Islet of Langerhans (tissue), 1 donor: Measurements from ENCODE around the gene WDR83.
"Not testable (repeated sequence)": the region's sequence is repeated elsewhere in the genome, so short reads cannot be mapped to it uniquely, and the experiment has no call there.

Source experiments
- FAIRE-seq: peaks from one replicate; lab custom pipeline; 2011; peaks lifted over from hg19 to GRCh38; lab: Jason Lieb, UNC

The WDR83 gene

GRCh38 chr19:12687496-12688196 is 21.0 kb downstream of the WDR83 start, which contains the start of gene GNG14:
Gene GNG14, plus strand, starts transcription at chr19:12687998. Its CDS starts 51 bp downstream, at chr19:12688049.
- no peak for FAIRE-seq

DNA sequence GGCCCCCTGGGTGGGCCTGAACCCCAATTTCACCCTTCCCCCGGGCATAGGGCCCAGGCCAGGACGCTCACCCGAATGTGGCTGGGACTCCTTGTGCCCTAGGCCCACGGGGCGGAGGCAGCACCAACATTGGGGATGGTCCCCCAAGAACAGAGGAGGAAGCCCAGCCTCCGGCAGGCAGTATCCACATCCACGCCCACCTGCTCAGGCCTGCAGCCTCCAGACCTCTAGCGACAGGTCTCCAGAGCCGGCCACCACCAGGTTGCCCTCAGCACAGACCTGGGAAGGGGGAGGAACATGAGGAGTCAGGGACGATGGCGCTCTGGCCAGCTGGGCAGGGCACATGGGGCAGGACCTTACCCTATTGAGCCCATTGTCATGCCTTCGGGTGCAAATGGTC is 22.4 kb downstream of the WDR83 start:
- FAIRE-seq: no peak

DNA sequence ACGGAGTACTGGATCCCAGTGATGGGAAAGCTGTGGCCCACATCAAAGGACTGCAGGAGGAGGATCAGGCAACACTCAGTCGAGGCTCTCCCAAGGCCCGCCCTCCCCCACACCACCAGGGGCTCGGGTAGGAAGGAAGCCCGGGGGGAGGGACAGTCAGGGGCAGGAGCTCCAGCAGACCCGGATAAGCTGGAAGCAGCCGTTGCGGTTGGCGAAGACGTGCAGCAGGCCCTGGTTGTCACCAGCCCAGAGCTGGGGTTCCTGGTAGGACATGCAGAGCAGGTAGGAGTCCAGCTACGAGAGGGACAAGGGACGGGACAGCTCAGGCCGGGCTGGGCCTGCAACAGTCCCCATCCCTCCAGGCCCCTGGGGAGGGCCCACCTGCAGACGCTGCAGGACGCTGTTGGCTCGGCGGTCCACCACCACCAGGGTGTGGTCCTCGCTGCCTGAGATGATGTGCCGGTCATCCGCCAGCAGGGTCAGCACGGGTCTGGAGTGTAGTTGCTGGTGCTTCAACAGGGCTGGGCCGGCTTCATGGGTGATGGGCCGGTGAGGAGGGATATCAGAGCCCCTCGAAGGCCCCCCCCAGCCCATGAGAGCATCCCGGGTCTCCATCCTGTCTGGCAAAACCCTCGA is 23.1 kb downstream of the WDR83 start:
- FAIRE-seq: no peak

GRCh38 chr19:12692960-12693359 is 26.4 kb downstream of the WDR83 start:
- FAIRE-seq: no peak

GRCh38 chr19:12694641-12695040 is 28.0 kb downstream of the WDR83 start:
- FAIRE-seq: no peak

DNA sequence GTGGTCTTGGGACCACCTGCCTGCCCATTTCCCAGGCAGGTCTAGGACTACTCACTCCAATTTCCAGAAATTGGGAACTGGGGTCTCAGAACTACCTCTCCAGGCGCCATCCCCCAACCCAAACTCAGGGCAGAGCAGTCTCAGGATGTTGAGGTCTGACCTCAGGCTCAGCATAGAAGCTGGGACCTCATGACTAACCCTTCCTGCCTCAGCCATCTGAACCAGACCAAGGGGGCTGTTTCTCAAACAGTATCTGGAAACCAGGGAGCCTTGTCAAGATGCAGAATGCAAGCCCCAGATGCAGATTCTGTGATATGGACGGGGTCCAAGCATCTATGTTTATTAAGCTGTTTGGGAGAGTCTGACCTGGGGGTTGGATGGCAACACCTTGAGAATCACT is 28.5 kb downstream of the WDR83 start:
- no peak for FAIRE-seq

GRCh38 chr19:12695514-12695913 is 28.9 kb downstream of the WDR83 start:
- FAIRE-seq: no peak

DNA sequence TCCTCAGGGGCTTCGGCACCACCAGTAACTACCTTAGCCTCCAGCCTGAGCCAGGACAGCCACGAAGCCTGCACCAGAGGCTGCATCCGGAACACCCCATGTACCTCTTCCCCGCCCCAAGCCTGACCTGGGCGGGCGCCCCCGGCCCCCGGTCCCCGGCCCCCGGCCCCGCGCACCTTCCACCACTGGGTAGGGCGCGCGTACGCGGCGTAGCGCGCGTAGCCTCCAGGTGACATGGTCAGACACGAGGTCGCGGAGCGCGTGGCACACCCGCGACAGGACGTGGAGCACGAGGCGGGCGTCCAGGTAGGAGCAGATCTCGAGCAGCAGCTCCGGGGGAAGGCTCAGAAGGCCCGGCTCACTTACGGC is 29.4 kb downstream of the WDR83 start:
- FAIRE-seq: no peak

- FAIRE-seq: no peak
Observed at GRCh38 chr19:12696366-12697335, 30.0 kb downstream of the WDR83 start, which contains the start of gene FBXW9. Gene FBXW9, minus strand, starts transcription at chr19:12696631. Its CDS starts 50 bp downstream, at chr19:12696581.

GRCh38 chr19:12697425-12697824 is 30.8 kb downstream of the WDR83 start:
- FAIRE-seq: not testable (repeated sequence)

DNA sequence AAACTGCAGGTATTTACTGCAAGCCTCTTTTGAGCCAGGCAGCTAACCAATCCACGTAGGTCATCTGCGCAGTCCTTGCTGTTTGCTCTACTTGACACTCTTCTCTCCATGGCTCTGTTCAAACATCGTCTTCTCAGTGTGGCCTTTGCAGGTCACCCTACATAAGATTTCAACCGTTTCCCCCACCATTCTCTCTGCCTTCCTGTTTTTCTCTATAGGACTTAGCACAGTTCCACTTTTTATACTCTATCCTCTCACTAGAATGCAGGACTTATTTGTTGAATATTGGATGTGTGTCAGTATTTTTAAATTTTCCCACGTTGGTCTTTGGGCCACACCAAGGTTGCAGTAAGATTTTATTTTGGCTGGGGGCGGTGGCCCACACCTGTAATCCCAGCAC is 31.5 kb downstream of the WDR83 start:
- no peak for FAIRE-seq

GRCh38 chr19:12701596-12702282 is 35.1 kb downstream of the WDR83 start:
- FAIRE-seq: no peak

DNA sequence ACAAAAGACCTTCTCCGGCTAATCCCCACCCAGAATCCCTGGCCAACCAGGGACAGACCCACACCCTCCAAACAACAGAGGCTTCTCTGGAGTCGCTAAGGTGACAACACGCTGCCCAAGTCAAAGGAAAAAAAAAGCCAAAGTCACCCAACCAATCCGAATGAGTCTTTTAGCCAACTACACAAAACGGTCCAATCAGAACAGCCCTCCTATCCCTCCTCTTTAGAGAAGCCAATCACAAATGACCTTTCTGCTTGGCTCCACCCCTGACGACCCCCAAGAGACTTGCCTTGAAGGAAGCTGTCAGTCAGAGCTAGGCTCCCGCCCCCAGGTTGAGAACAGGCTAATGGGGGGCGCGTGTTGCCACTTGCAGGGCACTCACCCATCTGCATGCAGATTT is 36.4 kb downstream of the WDR83 start:
- FAIRE-seq: no peak

- FAIRE-seq: no peak
Observed at GRCh38 chr19:12705169-12705568, 38.6 kb downstream of the WDR83 start.

- no peak for FAIRE-seq
Observed at GRCh38 chr19:12705654-12706331, 39.2 kb downstream of the WDR83 start.

DNA sequence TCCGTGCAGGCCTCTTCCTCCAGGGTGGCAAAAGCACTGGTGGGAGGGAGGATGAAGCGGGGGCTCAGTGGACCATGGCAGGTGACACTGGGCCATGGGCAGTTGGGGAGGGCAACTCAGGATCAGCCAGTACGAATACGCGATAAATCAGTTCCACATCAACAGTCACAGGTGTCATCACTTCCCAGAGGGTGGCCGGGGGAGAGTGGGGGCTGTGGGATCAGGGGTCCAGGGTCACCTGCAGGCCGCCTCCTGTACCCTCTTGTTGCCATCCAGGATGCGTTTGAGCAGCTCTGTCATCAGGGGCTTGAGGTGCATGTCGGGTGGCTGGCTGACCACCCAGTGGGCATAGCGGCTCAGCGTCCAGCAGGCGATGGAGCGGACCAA is 39.7 kb downstream of the WDR83 start:
- no peak for FAIRE-seq

DNA sequence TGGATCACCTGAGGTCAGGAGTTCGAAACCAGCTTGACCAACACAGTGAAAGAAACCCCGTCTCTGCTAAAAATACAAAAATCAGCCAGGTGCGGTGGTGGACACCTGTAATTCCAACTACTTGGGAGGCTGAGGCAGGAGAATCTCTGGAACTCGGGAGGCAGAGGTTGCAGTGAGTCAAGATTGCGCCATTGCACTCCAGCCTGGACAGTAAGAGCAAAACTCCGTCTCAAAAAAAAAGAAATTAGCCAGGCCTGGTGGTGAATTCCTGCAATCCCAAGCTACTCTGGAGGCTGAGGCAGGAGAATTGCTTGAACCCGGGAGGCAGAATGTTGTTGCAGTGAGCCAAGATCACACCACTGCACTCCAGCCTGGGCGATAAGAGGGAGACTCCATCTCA is 42.0 kb downstream of the WDR83 start:
- no peak for FAIRE-seq

DNA sequence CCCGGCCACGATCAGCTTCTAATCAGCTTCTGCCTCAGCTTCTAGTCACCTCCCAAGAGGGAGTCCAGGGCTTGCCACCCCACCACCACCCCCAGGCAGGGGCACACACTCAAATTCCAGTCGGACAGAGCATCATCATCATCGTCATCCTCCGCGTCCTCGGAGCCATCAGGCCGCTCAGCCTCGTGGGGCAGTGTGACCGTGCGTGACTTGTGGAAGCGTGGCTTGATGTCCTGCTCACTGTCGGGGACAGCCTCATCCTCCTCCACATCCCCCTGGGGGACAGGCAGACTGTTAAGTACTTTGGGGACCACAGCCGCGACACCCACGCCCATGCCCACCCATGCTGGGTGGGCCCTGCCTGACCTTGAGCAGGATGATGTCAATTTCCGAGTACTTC is 44.6 kb downstream of the WDR83 start:
- no peak for FAIRE-seq

DNA sequence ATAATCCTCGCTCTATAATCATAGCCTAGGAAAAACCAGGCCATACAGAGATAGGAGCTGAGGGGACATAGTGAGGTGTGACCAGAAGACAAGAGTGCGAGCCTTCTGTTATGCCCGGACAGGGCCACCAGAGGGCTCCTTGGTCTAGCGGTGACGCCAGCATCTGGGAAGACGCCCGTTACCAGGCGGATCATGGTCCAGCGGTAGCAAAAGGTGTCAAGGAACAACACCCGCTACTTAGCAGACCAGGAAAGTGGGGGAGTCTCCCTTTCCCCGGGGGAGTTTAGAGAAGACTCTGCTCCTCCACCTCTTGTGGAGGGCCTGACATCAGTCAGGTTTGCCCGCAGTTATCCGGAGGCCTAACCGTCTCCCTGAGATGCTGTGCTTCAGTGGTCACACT is 45.5 kb downstream of the WDR83 start:
- not testable (repeated sequence) for FAIRE-seq

DNA sequence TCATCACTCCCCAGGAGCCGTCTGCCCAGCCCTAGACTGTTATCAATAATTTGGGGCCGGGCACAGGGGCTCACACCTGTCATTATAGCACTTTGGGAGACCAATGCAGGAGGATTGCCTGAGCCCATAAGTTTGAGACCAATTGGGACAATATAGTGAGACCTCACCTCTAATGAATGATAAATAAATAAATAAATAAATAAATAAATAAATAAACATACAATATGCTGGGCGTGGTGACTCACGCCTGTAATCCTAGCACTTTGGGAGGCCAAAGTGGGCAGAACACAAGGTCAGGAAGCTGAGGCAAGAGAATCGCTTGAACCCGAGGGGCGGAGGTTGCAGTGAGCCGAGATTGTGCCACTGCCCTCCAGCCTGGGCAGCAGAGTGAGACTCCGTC is 46.7 kb downstream of the WDR83 start:
- FAIRE-seq: not testable (repeated sequence)

GRCh38 chr19:12715102-12715501 is 48.5 kb downstream of the WDR83 start:
- no peak for FAIRE-seq

- no peak for FAIRE-seq
Observed at GRCh38 chr19:12715929-12716328, 49.3 kb downstream of the WDR83 start.
